ENCODE measurements around the gene FNTB.

DNA sequence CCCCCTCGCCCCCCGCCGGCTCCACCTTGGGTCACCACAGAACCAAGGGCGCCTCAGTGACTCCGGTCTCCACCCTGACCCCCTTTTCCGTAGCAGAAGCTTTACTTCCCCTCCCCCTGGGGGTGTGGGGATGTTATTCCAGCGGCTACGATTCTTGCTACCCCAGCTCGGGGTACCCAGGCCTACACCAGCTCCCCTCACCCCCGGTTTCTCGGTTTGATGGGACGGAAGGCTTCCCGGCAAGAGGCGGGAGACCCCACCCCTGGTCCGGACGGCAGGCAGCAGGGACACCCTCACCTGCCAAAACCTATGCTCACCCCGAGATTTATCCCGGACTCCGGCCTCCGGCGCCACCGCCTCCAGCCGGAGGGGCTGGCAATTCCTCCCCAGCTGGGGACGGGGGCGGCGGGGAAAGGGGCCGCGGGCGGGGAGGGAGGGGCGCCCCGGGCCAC is 15.2 kb upstream of the FNTB start:
- TF ChIP-seq GATA2 (IDR thresholded peaks at IDR 0.05; ENCODE audit: low read depth, low read length) (no peak), GATA3 (IDR thresholded peaks at IDR 0.05; ENCODE audit: low read depth, low read length) (no peak)
